AG04449 (cell line): ENCODE results near the gene EOLA2.

Experiments used
- CTCF ChIA-PET: fragments of 350-600 bp; formaldehyde crosslinking; extraction: SDS; loops from one replicate; lab custom pipeline; 2021; ENCODE audit warnings: antibody characterized with exemption; lab: Yijun Ruan, JAX
- POLR2A ChIA-PET: fragments of 400-600, 350-600 bp; formaldehyde crosslinking; extraction: SDS; loops from one replicate; lab custom pipeline; 2020; ENCODE audit warnings: antibody characterized with exemption, inconsistent platforms; lab: Yijun Ruan, JAX
- DNase-seq: peaks from one replicate; pipeline ENCODE4 v3.0.0-alpha.2; 2010; ENCODE audit warnings: low read depth, low spot score
- H3K4me3 ChIP-seq: 2 replicates; pipeline ENCODE4 v1.5.1; 2011; ENCODE audit warnings: low read depth, mild to moderate bottlenecking, control low read depth, low read length
- TF ChIP-seq, protein P1 (sequence below): IDR thresholded peaks from one replicate; pipeline ENCODE4 v1.5.1; 2011; ENCODE audit warnings: mild to moderate bottlenecking, moderate library complexity, low read length, control low read depth, inconsistent platforms; ENCODE audit not compliant: insufficient read depth; ENCODE audit errors: missing control alignments

EOLA2 gene

DNA sequence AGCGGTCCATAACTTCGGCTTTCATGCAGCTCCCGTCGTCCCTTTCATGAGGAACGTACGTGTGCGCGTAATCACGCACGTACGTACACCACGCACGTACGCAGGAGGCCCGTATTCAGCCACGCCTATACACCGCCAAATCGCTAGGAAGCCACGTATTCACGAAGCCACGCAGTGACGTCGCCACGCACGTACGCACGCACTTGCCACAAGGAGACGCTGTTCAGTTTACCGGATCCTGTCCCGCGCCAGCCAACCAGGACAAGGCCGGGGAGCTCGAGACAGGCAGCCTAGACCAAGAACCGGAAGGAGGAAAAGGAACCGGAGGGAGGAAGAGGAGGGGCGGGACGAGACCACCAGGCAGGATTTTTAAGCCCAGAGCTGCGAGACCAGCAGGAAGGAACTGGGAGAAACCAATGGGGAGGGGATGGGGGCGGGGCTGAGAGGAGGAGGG lies at the start of gene EOLA2:
Gene EOLA2, minus strand, starts transcription at position 65 of the 454 bp plus-strand sequence. CDS start 4,617 bp downstream, outside the sequence.
- ChIA-PET POLR2A (no interaction called here), CTCF (interaction anchor here (1.0 to 2.1 kb wide), 7 partner anchors 22 to 786 kb away, joined by 3 to 7 read pairs (median 3); no protein-coding TSS in a partner anchor)
- peak; percentile 95 for DNase-seq
- TF ChIP-seq, protein P1, sequence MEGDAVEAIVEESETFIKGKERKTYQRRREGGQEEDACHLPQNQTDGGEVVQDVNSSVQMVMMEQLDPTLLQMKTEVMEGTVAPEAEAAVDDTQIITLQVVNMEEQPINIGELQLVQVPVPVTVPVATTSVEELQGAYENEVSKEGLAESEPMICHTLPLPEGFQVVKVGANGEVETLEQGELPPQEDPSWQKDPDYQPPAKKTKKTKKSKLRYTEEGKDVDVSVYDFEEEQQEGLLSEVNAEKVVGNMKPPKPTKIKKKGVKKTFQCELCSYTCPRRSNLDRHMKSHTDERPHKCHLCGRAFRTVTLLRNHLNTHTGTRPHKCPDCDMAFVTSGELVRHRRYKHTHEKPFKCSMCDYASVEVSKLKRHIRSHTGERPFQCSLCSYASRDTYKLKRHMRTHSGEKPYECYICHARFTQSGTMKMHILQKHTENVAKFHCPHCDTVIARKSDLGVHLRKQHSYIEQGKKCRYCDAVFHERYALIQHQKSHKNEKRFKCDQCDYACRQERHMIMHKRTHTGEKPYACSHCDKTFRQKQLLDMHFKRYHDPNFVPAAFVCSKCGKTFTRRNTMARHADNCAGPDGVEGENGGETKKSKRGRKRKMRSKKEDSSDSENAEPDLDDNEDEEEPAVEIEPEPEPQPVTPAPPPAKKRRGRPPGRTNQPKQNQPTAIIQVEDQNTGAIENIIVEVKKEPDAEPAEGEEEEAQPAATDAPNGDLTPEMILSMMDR = peak; percentile 76
- H3K4me3 ChIP-seq = peak within 1 kb of the TSS; percentile 79

DNA sequence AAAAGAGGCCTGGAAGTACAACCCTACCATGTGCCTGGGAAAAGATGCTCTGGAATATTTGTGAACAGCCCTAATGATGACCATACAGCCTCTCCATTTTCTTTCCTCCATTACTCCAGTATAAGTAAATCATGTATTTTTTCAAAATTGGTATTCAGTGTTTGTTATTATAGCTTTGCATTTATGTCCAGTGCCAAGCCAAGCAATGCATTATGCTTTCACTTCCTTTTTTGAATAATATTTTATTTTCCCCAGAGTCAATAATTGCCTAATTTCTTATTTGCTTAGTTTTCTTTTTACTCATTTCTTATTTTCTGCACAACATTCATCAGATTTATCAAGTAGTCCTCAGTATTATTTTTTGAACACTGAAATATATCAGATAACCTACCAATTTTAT lies 49.3 kb upstream of the EOLA2 start:
- CTCF ChIA-PET = interaction anchor here (0.7 kb wide), 1 partner anchor 498 kb away, joined by 3 read pairs; no protein-coding TSS in a partner anchor
- POLR2A ChIA-PET = no interaction called here
- no peak for DNase-seq
- no peak overlapping the region for H3K4me3 ChIP-seq
- TF ChIP-seq, protein P1 = no peak

DNA sequence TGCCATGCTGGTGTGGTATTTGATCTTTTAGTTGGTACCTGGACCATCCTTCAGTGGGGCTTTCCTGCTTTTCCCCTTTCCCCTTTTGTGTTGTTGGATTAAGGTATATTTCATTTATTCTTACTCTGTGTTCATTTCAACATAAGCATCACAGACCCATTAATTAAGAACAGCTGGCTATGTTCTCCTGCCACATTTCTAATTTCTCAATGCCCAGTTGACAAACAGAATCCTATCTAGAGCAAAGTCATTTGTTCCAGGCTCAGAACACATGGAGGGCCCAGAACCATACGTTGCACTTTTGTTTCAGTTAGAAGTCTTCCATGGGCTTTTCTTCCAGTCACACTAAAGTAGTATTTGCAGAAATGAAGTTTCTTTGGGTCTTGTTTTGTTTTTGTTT lies 46.1 kb upstream of the EOLA2 start:
- TF ChIP-seq, protein P1 = no peak
- no peak for DNase-seq
- POLR2A ChIA-PET = no interaction called here
- H3K4me3 ChIP-seq = no peak overlapping the region
- CTCF ChIA-PET = interaction anchor here (1.3 kb wide), 1 partner anchor 34 kb away, joined by 3 read pairs; no protein-coding TSS in a partner anchor

DNA sequence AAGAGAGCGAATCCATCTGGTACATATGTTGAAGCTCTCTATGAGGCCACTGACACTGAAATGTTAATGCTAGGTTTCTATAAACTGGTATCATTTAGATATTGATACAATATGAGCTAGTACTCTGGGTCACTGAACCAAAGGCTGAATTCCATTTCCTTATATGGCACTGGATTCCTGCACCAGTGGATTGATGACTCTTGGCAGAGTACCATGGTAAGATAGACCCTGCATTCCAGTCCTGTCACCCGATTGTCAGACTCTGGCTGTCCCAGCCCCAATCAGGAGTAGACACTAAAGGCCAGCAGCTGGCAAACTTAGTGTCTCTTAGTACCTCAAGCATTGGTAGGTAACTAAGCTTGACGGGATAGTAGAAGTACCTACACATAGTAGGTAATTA lies 44.0 kb upstream of the EOLA2 start:
- no peak for DNase-seq

DNA sequence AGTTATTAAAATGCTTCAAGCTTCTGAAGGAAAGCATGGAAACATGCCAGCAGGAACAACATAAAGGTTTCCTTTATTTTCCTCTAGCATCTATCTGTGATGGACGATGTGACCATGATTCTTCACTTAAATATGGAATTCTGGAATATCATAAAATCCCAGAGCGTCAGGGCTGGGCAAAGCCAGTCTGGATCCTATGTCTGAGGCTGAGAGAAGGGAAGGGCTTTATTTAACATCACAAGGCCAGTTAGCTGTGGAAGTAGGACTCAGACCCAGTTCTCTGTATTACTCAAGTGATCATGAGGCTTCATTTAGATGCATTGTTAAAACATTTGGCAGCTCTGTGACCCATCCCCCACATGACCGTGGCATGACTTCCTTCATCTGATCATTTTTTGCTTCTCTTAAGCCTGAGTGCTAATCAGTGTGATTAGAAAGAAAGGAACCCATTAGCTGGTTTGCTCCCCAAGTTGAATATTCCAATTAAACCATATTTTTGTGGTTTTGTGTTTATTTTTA lies 40.9 kb upstream of the EOLA2 start:
- ChIA-PET POLR2A (no interaction called here), CTCF (no interaction called here)
- TF ChIP-seq, protein P1 = no peak
- no peak overlapping the region for H3K4me3 ChIP-seq
- DNase-seq = no peak

More for the DNA sequence above, 44.0 kb upstream of the EOLA2 start:
- TF ChIP-seq, protein P1 = no peak
- CTCF ChIA-PET = interaction anchor here (0.6 to 1.3 kb wide), 2 partner anchors 13 to 384 kb away, joined by 3 read pairs; no protein-coding TSS in a partner anchor
- POLR2A ChIA-PET = no interaction called here
- no peak overlapping the region for H3K4me3 ChIP-seq

DNA sequence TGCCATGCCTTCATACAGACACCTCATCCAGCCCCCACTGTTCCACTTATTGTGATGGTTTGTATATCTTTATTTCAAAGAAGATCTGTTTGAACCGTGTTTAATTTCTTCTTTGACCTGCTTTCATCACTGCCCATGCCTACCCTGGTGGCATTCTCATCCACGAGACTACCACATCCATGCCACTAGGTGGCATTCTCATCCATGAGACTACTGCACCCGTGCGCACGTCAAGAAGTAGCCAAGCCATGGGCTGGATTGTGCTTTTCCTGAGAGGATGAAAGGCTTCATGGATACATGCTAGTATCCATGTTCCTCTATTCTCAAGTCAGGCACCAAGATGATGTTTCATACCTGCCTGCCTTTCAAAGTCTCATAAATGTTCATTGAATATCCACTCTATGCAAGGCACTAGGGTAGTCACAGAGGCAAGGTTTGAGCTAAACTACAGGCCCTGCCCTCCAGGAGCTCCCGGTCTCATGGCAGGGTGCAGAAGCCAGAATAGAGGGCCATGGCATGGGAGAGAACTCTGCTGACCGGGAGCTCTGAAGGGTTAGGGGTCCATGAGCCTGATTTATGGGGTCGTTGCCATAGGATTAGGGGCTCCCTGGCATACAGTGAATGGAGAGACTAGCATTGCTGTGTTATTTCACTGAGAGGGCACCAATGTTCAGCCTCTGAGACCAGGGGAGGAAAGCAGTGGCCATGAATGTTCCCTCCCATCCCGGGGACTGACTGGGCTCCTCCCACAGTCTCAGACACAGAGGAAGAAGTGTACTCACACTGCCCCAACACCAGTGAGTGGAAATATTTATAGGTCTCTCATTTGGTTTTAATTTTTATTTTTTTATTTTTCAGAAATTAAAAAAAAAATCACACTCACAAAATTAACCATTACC lies 24.8 kb upstream of the EOLA2 start:
- no peak overlapping the region for H3K4me3 ChIP-seq
- TF ChIP-seq, protein P1 = peak; percentile 65
- DNase-seq = no peak
- CTCF ChIA-PET = interaction anchor here (0.5 to 2.4 kb wide), 14 partner anchors 8 to 752 kb away, joined by 3 to 20 read pairs (median 4); partner anchors contain the start of gene MAMLD1
- POLR2A ChIA-PET = no interaction called here
